ENCODE data around the gene MEST.

- TF ChIP-seq, protein P1, sequence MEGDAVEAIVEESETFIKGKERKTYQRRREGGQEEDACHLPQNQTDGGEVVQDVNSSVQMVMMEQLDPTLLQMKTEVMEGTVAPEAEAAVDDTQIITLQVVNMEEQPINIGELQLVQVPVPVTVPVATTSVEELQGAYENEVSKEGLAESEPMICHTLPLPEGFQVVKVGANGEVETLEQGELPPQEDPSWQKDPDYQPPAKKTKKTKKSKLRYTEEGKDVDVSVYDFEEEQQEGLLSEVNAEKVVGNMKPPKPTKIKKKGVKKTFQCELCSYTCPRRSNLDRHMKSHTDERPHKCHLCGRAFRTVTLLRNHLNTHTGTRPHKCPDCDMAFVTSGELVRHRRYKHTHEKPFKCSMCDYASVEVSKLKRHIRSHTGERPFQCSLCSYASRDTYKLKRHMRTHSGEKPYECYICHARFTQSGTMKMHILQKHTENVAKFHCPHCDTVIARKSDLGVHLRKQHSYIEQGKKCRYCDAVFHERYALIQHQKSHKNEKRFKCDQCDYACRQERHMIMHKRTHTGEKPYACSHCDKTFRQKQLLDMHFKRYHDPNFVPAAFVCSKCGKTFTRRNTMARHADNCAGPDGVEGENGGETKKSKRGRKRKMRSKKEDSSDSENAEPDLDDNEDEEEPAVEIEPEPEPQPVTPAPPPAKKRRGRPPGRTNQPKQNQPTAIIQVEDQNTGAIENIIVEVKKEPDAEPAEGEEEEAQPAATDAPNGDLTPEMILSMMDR (IDR thresholded peaks at IDR 0.05): no peak
- no peak for TF ChIP-seq POLR2A (IDR thresholded peaks at IDR 0.05)
- TF ChIP-seq POLR2AphosphoS5 (IDR thresholded peaks at IDR 0.05): no peak
- no peak for TF ChIP-seq EP300 (IDR thresholded peaks at IDR 0.05)
These were observed 36.9 kb upstream of the MEST start for GRCh38 chr7:130454959-130455358.
